ENCODE results near the gene SLC43A1. TPM values are rescaled to one million over a fixed set of nuclear protein-coding genes. Genes with fewer than 3 reads are reported as not detected.

Gene SLC43A1
- total RNA-seq, 1 donor from 2014 or later: 4.3 TPM

DNA sequence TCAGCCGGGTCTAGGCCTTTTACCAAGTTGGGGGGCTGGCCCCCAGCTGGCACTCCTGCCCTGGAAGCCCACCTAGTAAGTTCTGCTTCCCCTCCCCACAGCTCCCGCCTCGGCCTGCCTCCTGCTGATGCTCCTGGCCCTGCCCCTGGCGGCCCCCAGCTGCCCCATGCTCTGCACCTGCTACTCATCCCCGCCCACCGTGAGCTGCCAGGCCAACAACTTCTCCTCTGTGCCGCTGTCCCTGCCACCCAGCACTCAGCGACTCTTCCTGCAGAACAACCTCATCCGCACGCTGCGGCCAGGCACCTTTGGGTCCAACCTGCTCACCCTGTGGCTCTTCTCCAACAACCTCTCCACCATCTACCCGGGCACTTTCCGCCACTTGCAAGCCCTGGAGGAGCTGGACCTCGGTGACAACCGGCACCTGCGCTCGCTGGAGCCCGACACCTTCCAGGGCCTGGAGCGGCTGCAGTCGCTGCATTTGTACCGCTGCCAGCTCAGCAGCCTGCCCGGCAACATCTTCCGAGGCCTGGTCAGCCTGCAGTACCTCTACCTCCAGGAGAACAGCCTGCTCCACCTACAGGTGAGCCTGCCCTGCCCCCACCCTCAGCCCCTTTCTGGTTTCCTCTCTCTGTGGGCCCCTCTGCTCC is 47.9 kb downstream of the SLC43A1 start:
- Histone ChIP-seq H3K4me1 (no peaks in the 10 kb centered on the region), H3K27ac (replicated peaks) (no peak overlapping the region), H3K36me3 (no peaks in the 10 kb centered on the region), H3K9me3 (replicated peaks) (no peaks in the 10 kb centered on the region), H3K4me3 (no peak overlapping the region), H3K27me3 (ENCODE audit: low read depth) (peaks cover 48% of the 10 kb centered on the region)
- TF ChIP-seq, protein P1, sequence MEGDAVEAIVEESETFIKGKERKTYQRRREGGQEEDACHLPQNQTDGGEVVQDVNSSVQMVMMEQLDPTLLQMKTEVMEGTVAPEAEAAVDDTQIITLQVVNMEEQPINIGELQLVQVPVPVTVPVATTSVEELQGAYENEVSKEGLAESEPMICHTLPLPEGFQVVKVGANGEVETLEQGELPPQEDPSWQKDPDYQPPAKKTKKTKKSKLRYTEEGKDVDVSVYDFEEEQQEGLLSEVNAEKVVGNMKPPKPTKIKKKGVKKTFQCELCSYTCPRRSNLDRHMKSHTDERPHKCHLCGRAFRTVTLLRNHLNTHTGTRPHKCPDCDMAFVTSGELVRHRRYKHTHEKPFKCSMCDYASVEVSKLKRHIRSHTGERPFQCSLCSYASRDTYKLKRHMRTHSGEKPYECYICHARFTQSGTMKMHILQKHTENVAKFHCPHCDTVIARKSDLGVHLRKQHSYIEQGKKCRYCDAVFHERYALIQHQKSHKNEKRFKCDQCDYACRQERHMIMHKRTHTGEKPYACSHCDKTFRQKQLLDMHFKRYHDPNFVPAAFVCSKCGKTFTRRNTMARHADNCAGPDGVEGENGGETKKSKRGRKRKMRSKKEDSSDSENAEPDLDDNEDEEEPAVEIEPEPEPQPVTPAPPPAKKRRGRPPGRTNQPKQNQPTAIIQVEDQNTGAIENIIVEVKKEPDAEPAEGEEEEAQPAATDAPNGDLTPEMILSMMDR (IDR thresholded peaks at IDR 0.05; ENCODE audit: borderline replicate concordance): no peak
- intact Hi-C loops (cut with micrococcal nuclease): no loop called here
- no peak for DNase-seq

DNA sequence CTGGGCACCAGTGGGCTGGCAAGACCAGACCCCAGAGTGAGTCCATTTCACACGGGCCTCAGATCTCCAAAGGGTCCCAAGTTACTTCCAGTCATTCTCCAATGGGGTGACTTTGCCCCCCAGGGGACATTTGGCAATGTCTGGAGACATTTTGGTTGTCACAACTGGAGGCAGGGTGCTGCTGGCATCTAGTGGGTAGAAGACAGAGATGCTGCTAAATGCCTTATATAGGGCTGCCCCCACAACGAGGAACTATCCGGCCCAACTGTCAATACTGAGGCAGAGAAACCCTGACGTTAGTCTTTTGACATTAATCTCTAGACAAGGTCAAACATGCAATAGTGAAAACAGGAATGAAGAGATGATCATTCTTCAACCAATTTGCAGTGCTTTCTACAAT is 48.8 kb downstream of the SLC43A1 start:
- Histone ChIP-seq H3K4me3 (no peak overlapping the region), H3K36me3 (no peaks in the 10 kb centered on the region), H3K9me3 (replicated peaks) (no peaks in the 10 kb centered on the region), H3K27me3 (ENCODE audit: low read depth) (peaks cover 57% of the 10 kb centered on the region), H3K27ac (replicated peaks) (no peak overlapping the region), H3K4me1 (no peaks in the 10 kb centered on the region)
- no peak for DNase-seq
- intact Hi-C loops (cut with micrococcal nuclease): no loop called here
- TF ChIP-seq, protein P1 (IDR thresholded peaks at IDR 0.05; ENCODE audit: borderline replicate concordance): no peak

DNA sequence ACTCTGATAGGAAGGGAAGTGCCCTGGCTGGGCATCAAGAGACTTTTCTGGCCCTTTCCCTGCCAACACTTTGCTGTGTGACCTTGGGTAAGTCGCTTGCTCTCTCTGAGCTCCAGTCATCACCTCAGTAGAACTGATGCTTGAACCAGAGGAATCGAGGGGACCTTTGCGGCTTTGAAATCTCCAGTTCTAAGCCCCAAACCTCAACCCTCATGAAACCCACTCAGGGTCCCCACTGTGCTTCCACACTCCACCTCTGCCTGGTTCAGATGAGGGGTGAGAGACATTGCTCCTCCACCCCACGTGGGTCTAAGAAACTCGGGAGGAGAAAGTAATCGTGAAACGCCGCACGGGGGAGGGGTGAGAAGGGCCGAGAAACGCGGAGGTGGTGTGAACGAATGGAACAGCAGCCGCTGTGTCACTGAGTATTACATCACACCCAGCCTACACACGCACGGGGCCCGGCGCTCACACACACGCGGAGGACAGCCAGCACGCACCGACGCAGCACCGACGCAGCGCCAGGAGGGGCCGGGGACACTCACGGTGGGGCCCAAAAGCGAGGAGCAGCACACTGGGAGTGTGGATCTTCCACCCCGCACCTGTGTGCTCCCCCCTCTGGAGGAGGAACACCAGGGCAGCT is 50.8 kb downstream of the SLC43A1 start:
- TF ChIP-seq, protein P1 (IDR thresholded peaks at IDR 0.05; ENCODE audit: borderline replicate concordance): no peak
- peaks cover 14% of the 10 kb centered on the region for H3K4me1 ChIP-seq
- DNase-seq: no peak
- no peaks in the 10 kb centered on the region for H3K9me3 ChIP-seq (replicated peaks)
- H3K27me3 ChIP-seq (ENCODE audit: low read depth): peaks cover 77% of the 10 kb centered on the region
- H3K27ac ChIP-seq (replicated peaks): no peak overlapping the region
- H3K36me3 ChIP-seq: no peaks in the 10 kb centered on the region
- intact Hi-C loops (cut with micrococcal nuclease): no loop called here
- no peak overlapping the region for H3K4me3 ChIP-seq

DNA sequence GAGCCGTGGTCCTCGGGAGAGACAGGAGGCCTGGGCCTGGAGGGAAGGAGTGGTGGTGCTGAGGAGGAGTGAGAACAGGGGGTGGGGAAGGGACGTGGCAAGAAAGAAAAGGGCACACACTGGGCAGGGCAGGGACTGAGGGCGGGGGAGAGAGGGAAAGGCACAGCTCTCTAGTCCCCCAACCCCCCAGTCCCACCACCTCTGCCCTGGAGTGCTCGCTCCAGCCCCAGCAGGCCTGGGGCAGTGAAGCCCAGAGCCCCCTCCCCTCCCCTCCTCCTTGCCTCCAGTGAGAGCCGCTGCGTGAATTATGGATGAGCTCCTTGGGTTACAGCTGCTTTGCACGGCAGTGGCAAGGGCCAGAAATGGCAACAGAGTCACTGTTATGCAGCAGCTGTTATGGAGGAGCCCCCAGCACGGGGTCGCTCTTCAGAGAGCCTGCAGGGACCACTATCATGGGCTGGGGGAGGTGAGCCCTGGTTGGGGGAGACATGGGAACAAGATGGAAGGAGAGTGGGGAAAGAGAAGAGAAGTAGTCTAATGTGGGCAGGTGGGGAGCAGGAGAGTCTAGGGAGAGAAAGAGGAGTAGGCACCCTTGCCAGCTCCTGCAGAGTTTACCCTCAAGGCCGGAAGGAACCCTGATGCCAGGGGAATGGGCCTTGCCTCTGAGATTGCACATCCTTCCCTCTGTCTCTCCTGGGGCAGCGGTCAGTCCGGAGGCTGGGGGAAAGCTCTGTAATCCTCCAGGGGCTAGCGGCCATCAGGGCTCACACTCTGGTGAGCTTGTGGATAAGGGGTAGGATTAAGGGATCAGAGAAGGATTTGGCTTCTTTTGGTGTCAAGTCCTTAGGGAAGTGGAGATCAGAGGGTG is 51.6 kb downstream of the SLC43A1 start:
- no peak overlapping the region for H3K27ac ChIP-seq (replicated peaks)
- TF ChIP-seq, protein P1 (IDR thresholded peaks at IDR 0.05; ENCODE audit: borderline replicate concordance): no peak
- no peak for DNase-seq
- H3K27me3 ChIP-seq (ENCODE audit: low read depth): peaks cover 79% of the 10 kb centered on the region
- intact Hi-C loops (cut with micrococcal nuclease): no loop called here
- no peaks in the 10 kb centered on the region for H3K9me3 ChIP-seq (replicated peaks)
- no peak overlapping the region for H3K4me3 ChIP-seq
- H3K36me3 ChIP-seq: no peaks in the 10 kb centered on the region
- peaks cover 21% of the 10 kb centered on the region for H3K4me1 ChIP-seq

DNA sequence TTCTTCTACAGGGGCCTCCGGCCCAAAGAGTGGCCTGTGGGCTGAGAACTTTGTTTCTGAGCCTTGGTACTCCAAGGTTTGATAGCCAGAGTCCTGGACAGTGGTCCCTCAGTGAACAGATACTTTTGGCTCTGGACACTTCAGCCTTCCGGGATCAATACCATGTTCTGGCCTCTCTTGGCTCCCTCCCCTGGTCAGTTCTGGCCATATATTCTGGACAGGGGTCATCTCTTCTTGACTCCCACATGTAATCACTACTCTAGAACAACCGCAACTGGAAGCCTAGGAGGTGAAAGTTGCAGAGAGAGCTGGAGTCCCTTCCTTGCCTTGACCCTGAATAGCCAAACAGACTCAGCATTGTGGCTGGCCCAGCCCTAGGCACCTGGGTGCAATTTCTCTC is 52.9 kb downstream of the SLC43A1 start:
- TF ChIP-seq, protein P1 (IDR thresholded peaks at IDR 0.05; ENCODE audit: borderline replicate concordance): no peak
- Histone ChIP-seq H3K4me3 (no peak overlapping the region), H3K36me3 (no peaks in the 10 kb centered on the region), H3K4me1 (peaks cover 34% of the 10 kb centered on the region), H3K27me3 (ENCODE audit: low read depth) (peaks cover 83% of the 10 kb centered on the region), H3K27ac (replicated peaks) (no peak overlapping the region), H3K9me3 (replicated peaks) (no peaks in the 10 kb centered on the region)
- intact Hi-C loops (cut with micrococcal nuclease): no loop called here
- DNase-seq: no peak
